Activated T-cell treated with anti-CD3 and anti-CD28 coated beads, Interleukin-2, amount 50 U/mL, for 72 hours (primary cell): Measurements from ENCODE around the gene LGALS4. TPM values are rescaled to one million over a fixed set of nuclear protein-coding genes. Genes with fewer than 3 reads are reported as not detected.
"Not testable (repeated sequence)": the region's sequence is repeated elsewhere in the genome, so short reads cannot be mapped to it uniquely, and the experiment has no call there.

Experiments used
- ATAC-seq, 2 donors: fragments of 150-1000 bp; cut with Tn5 transposase; replicated peaks in 1 of 2; 2 replicates each; pipeline ENCODE4 v1.10.0; 2021; ENCODE audit warnings: moderate library complexity in 2 of 2, mild to moderate bottlenecking in 1 of 2
- DNase-seq, 2 donors: peaks; one replicate each; pipeline ENCODE4 v3.0.0; 2021 to 2022; ENCODE audit warnings: mixed read lengths in 1 of 2
- H3K27ac Mint-ChIP-seq: one replicate; pipeline ENCODE4 v1.8.0; 2022; ENCODE audit warnings: mild to moderate bottlenecking, moderate library complexity, mixed read lengths
- H3K27me3 Mint-ChIP-seq: one replicate; pipeline ENCODE4 v1.8.0; 2022; ENCODE audit warnings: low read depth, mixed read lengths
- H3K36me3 Mint-ChIP-seq, 2 donors: one replicate each; pipeline ENCODE4 v1.8.0; 2022; ENCODE audit warnings: mixed read lengths in 2 of 2, mild to moderate bottlenecking in 1 of 2; ENCODE audit not compliant: insufficient read depth in 2 of 2
- H3K4me1 Mint-ChIP-seq: one replicate; pipeline ENCODE4 v1.8.0; 2022; ENCODE audit warnings: low read depth, mixed read lengths
- H3K4me3 Mint-ChIP-seq, 2 donors: one replicate each; pipeline ENCODE4 v1.8.0; 2022; ENCODE audit warnings: mild to moderate bottlenecking in 2 of 2, mixed read lengths in 2 of 2, moderate library complexity in 2 of 2
- H3K9me3 Mint-ChIP-seq, 2 donors: one replicate each; pipeline ENCODE4 v1.8.0; 2022; ENCODE audit warnings: mixed read lengths in 2 of 2
- total RNA-seq, 2 donors: library from RNA; stranded (reverse); gene quantifications; one replicate each; pipeline ENCODE4 v1.2.3, GENCODE V29; 2022

Gene LGALS4
- total RNA-seq, 2 donors from 2014 or later = 2.3 to 4.1 TPM

DNA sequence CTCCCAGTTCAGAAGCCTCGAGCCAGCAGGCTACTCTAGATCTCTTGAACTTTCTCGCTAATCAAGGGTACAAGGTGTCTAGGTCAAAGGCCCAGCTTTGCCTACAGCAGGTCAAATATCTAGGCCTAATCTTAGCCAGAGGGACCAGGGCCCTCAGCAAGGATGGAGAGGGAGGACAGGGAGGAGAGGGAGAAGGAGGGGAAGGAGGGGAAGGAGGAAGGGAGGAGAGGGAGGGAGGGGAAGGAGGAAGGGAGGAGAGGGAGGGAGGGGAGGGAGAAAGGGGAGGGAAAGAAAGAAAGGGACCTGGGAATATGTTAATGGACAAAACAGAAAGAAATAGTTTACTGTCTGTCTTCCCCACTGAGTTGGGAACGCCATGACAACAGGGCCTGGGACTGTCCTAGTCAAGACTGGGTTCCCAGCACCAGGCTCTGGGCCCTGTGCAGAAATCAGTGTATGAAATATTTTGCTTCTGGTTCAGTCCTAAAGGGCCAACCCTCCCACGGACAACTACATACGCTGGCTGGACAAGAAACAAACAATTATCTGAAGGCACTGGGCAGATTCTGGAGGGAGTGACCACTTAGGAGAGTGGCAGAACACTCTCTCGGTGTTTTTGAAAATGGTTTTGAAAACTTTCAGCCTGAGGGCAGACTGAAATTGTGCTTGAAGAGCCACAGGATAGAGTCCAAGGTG is 14.3 kb upstream of the LGALS4 start:
- ATAC-seq = no peak
- Mint-ChIP-seq H3K4me1 (peaks cover 28% of the 10 kb centered on the region), H3K36me3 (peaks cover 10 to 22% of the 10 kb centered on the region in 2 donors), H3K9me3 (no peaks in the 10 kb centered on the region), H3K27ac (no peak overlapping the region), H3K27me3 (no peaks in the 10 kb centered on the region), H3K4me3 (no peak overlapping the region)
- DNase-seq = no peak

DNA sequence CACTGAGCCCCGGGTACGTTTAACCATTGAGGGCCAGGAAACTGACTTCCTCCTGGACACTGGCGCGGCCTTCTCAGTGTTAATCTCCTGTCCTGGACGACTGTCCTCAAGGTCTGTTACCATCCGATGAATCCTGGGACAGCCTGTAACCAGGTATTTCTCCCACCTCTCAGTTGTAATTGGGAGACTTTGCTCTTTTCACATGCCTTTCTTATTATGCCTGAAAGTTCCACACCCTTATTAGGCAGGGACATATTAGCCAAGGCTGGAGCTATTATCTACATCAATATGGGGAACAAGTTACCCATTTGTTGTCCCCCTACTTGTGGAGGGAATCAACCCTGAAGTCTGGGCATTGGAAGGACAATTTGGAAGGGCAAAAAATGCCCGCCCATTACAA is 13.2 kb upstream of the LGALS4 start:
- ATAC-seq, H3K27ac Mint-ChIP-seq, H3K27me3 Mint-ChIP-seq, DNase-seq, H3K4me3 Mint-ChIP-seq, H3K9me3 Mint-ChIP-seq: not testable (repeated sequence)
- Mint-ChIP-seq H3K4me1 (peaks cover 20% of the 10 kb centered on the region), H3K36me3 (peaks cover 10 to 20% of the 10 kb centered on the region in 2 donors)

DNA sequence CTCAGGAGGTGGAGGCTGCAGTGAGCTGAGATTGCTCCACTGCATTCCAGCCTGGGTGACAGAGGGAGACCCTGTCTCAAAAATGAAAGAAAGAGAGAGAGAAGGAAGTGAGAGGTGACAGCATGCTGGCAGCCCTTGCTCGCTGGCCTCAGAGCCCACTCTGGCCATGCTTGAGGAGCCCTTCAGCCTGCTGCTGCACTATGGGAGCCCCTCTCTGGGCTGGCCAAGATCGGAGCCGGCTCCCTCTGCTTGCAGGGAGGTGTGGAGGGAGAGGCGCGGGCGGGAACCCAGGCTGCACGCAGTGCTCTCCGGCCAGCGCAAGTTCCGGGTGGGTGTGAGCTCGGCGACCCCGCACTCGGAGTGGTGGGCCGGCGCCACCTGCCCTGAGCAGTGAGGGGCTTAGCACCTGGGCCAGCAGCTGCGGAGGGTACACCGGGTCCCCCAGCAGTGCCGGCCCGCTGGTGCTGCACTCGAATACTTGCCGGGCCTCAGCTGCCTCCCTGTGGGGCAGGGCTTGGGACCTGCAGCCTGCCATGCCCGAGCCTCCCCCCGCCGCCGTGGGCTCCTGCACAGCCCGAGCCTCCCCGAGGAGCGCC is 8.6 kb upstream of the LGALS4 start:
- not testable (repeated sequence) for H3K27me3 Mint-ChIP-seq, H3K27ac Mint-ChIP-seq, ATAC-seq, H3K9me3 Mint-ChIP-seq, DNase-seq, H3K4me1 Mint-ChIP-seq, H3K4me3 Mint-ChIP-seq
- H3K36me3 Mint-ChIP-seq = peaks cover 6 to 14% of the 10 kb centered on the region in 2 donors

DNA sequence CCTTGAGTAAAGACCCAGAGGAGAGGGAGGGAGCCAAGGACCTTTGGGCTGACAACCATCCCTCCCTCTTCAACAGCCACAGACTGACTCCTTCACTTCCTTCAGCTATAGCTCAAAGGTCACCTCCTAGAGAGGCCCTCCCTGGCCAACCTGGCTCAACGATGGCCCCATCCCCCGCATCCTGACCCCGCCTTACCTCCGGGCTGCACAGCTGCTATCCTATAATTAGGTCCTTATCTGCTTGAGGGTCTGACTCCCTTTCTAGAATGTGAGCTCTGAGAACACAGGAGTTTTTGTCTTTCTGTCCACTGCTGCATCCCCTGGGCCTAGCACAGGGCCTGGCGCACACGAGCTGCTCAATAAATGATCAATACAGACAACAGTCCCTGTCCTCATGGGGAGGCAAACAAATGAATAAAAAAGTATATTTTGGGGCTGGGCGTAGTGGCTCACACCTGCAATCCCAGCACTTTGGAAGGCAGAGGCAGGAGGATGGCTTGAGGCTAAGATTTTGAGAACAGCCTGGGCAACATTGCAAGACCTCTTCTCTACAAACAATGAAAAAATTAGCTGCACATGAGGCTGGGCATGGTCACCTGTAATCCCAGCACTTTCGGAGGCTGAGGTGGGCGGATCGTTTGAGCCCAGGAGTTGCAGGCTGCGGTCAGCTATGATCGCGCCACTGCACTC is 6.6 kb upstream of the LGALS4 start:
- Mint-ChIP-seq H3K9me3 (no peaks in the 10 kb centered on the region), H3K27ac (no peak overlapping the region), H3K36me3 (peaks cover 6 to 16% of the 10 kb centered on the region in 2 donors), H3K4me1 (peaks cover 7% of the 10 kb centered on the region), H3K27me3 (no peaks in the 10 kb centered on the region), H3K4me3 (no peak overlapping the region)
- DNase-seq (no peak), ATAC-seq (no peak)

DNA sequence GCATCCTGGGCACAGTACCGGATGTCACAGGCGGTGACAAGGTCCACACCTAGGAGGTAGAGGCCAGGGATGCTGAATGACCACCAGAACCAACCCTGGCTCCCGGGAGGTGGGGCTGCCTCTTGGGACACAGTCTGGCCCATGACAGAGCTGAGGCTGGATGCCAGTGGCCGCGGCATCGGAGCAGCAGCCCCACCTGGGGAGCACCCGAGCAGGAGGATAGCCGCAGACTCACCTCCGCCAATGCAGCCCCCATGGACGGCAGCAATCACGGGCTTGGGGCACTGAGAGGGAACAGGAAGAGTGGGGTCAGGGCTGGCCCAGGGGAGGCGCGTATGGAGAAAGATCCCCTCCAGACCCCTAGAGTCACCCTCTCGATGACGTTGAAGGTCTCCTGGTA is 4.3 kb upstream of the LGALS4 start:
- H3K27ac Mint-ChIP-seq = no peak overlapping the region
- H3K9me3 Mint-ChIP-seq = no peaks in the 10 kb centered on the region
- H3K4me3 Mint-ChIP-seq = no peak overlapping the region
- ATAC-seq (no peak), DNase-seq (no peak)
- peaks cover 0 to 7% of the 10 kb centered on the region in 2 donors for H3K36me3 Mint-ChIP-seq
- H3K27me3 Mint-ChIP-seq = no peaks in the 10 kb centered on the region
- H3K4me1 Mint-ChIP-seq = peaks cover 7% of the 10 kb centered on the region

DNA sequence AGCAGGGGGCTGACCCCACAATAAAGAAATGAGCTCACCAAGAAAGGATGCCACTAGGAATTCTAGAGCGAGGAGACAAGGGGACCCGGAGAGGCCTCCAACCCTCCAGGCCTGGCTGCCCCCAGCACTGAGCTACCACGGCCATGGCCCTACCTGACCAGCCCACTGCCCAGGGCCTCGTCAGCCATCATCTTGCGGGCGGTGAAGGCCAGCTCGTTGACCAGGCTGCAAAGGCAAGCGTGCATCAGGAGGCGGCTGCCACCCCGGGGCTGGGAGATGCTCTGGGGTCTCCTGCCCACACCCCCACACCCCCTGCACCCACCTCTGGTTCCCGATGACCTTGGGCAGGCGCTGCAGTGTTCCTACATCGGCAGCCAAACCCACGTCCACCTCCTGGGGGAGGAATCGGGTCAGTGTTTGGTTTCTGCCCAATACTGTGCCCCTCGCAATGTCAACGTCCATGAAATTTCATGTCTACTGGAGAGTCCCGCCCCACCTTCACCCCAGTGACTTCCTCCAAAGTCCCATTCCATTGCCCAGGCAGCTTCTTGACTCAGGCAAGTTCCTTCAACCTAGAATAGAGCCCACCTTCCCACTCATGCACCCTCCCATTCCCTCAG is 3.5 kb upstream of the LGALS4 start:
- ATAC-seq = no peak
- Mint-ChIP-seq H3K27ac (no peak overlapping the region), H3K4me3 (no peak overlapping the region), H3K27me3 (no peaks in the 10 kb centered on the region), H3K9me3 (no peaks in the 10 kb centered on the region), H3K4me1 (peaks cover 7% of the 10 kb centered on the region), H3K36me3 (peaks cover 0 to 7% of the 10 kb centered on the region in 2 donors)
- DNase-seq = no peak

DNA sequence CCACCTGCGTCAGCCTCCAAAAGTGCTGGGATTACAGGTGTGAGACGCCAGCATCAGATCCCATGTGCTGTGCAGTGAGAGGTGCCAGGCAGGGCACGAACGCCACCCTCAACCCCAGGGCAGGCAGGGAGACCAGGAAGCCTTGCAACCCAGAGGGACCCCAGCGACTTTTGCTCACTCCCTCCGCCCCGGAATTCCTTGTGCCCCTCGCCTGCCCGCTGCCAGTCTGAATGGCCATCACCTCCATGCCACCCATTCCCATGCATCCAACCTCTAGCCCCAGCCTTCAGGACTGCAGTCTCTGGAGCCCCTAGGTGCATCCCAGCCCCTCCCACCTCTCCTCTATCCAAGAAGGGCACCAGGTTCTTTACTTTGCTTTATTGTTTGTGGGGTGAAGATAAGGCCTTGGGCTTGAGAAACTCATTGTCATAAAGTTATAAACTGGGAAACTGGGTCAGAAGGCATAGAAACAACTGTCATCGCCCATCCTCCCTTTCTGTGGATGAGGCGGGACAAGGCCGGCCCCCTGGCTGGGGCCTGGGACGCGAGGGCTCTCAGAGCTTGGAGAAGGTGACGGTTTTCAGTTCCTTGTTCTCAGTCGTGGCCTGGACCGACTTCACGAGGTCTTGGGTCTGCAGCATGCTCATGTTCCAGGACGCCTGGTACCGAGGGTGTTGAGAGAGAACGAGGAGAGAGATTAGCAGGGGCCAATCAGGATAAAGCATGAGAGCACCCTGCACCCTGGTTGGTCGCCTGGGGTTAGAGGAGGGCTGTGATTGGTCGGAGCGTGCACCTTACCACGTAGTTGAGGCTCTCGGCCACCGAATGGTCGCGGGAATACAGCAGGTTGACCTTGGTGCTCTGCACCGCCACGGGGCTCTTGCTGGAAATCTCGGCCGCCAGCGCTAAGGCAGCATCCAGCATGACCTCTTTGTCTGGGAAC is 2.6 kb upstream of the LGALS4 start:
- Mint-ChIP-seq H3K36me3 (peaks cover 0 to 3% of the 10 kb centered on the region in 2 donors), H3K27ac (no peak overlapping the region), H3K27me3 (no peaks in the 10 kb centered on the region), H3K4me3 (no peak overlapping the region), H3K9me3 (no peaks in the 10 kb centered on the region), H3K4me1 (peaks cover 1% of the 10 kb centered on the region)
- ATAC-seq (no peak), DNase-seq (no peak)

DNA sequence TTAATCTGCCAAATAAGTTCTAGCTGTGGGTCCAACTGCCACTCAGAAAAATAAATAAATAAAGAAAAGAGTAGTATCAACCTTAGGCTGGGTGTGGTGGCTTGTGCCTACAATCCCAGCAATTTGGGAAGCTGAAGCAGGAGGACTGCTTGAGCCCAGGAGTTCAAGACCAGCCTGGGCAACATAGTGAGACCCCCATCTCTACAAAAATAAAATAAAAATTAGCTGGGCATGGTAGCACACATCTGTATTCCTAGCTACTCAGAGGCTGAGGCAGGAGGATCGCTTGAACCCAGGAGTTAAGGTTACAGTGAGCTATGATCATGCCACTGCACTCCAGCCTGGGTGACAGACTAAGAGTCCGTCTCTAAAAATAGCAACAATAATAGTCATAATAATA is 1.2 kb upstream of the LGALS4 start:
- not testable (repeated sequence) for H3K27ac Mint-ChIP-seq, H3K9me3 Mint-ChIP-seq, ATAC-seq, DNase-seq, H3K4me1 Mint-ChIP-seq, H3K4me3 Mint-ChIP-seq, H3K27me3 Mint-ChIP-seq, H3K36me3 Mint-ChIP-seq

DNA sequence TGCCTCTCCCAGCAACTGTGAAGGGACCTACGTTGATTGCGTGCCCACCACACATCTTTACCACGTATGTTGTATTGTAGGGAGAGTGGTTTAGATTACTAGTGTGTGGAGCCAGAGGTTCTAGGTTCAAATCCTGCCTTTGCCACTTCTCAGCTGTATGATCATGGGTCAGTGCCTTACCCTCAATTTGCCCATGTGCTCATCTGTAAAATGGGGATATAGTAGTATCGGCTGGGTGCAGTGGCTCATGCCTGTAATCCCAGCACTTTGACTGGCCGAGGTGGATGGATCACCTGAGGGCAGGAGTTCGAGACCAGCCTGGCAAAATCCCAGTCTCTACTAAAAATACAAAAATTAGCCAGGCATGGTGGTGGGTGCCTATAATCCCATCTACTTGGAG is 578 bp upstream of the LGALS4 start:
- Mint-ChIP-seq H3K27me3 (no peaks in the 10 kb centered on the region), H3K36me3 (peaks cover 0 to 2% of the 10 kb centered on the region in 2 donors), H3K4me1 (no peaks in the 10 kb centered on the region), H3K4me3 (no peak overlapping the region), H3K27ac (no peak overlapping the region), H3K9me3 (no peaks in the 10 kb centered on the region)
- no peak for ATAC-seq
- DNase-seq = no peak

DNA sequence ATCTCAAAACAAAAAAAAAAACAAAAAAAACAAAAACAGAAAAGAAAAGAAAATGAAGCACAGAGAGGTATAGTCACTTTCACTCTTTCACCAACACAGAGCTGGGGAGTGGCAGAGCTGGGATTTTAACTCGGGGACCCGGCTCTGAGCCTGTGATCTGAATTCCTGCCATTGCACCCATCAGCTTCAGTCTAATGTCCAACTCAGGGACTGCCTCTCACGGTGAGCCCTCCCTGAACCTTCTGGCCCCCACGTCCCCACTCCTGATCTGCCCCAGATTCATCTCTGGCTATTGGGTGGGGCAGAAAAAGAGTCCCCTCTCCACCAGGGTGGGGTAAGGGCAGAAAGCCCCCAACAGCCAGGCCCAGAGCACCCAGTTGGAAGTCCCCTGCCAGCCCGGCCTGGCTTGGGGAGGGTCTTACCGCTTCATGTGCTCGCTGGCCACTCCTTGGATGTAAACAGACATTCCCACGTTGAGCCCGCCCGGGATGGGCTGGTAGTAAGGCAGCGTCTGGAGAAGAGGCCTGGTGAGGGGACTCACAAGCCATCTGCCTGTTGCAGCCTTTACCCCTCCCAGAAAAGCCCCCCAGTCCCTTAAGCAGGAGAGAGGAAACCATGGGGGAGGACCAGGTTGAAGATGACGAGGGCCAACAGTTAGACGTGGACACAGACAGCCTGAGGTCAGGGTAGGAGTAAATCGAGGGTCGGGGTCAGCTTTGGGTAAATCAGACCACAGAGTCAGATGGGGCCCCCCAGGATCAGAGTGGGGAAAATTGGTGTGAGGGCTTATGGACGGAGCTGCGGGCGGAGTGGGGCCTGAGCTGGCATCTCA is 520 bp downstream of the LGALS4 start:
- no peaks in the 10 kb centered on the region for H3K4me1 Mint-ChIP-seq
- H3K9me3 Mint-ChIP-seq = no peaks in the 10 kb centered on the region
- H3K27ac Mint-ChIP-seq = no peak overlapping the region

DNA sequence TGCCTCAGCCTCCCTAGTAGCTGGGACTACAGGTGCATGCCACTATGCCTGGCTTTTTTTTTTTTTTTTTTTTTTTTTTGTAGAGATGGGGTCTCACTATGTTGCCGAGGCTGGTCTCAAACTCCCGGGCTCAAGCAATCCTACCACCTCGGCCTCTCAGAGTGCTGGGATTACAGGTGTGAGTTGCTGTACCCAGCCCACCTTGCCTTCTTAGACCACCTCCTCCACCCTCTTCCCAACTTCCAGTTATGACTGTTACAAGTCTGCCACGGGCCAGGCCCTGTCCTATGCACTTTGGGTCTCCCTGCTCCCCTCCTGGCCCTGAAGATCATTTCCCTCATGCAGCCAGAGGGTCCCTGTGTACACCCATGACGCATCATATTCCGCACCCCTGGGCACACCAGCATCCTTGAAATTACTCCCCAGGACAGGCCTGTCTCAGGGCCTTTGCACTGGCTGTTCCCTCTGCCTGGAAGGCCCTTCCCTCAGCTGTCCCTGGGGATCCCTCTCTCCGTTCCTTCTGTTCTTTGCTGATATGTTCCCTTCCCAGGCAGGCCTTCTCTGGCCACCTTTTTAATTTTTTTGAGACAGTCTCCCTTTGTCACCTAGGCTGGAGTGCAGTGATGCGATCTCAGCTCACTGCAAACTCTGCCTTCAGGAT is 3.0 kb downstream of the LGALS4 start:
- ATAC-seq (no peak), DNase-seq (no peak)
- Mint-ChIP-seq H3K36me3 (no peaks in the 10 kb centered on the region), H3K27me3 (no peaks in the 10 kb centered on the region), H3K9me3 (no peaks in the 10 kb centered on the region), H3K4me1 (peaks cover 5% of the 10 kb centered on the region), H3K27ac (no peak overlapping the region), H3K4me3 (no peak overlapping the region)

More for the DNA sequence above, 520 bp downstream of the LGALS4 start:
- DNase-seq (no peak), ATAC-seq (no peak)
- Mint-ChIP-seq H3K36me3 (peaks cover 0 to 2% of the 10 kb centered on the region in 2 donors), H3K27me3 (no peaks in the 10 kb centered on the region), H3K4me3 (no peak overlapping the region)
